Peyer's patch (tissue), 4 donors: ENCODE data around the gene HIGD2A. TPM values are rescaled to one million over a fixed set of nuclear protein-coding genes. Genes with fewer than 3 reads are reported as not detected.

Experiments used
- DNase-seq, 3 donors: peaks; one replicate each; pipeline ENCODE4 v3.0.0-alpha.2; 2017 to 2019
- H3K27ac ChIP-seq, 4 donors: fragments of 200-600 bp; sonication (generic); one replicate each; pipeline ENCODE4 v1.5.1; 2016 to 2019
- H3K27me3 ChIP-seq, 2 donors: fragments of 200-600 bp; sonication (generic); one replicate each; pipeline ENCODE4 v1.5.1; 2019
- H3K36me3 ChIP-seq, 3 donors: fragments of 200-600 bp; sonication (generic); one replicate each; pipeline ENCODE4 v1.5.1; 2016 to 2019
- H3K4me1 ChIP-seq, 4 donors: fragments of 200-600 bp; sonication (generic); one replicate each; pipeline ENCODE4 v1.5.1; 2016 to 2019
- H3K4me3 ChIP-seq, 4 donors: fragments of 200-600 bp; sonication (generic); 1 replicate in 3 of 4; 2 replicates in 1 of 4; pipeline ENCODE4 v1.5.1; 2016 to 2019; ENCODE audit warnings: mild to moderate bottlenecking in 1 of 4
- H3K9me3 ChIP-seq, 4 donors: fragments of 200-600 bp; sonication (generic); one replicate each; pipeline ENCODE4 v1.5.1; 2016 to 2019; ENCODE audit warnings: mild to moderate bottlenecking in 1 of 4
- POLR2A ChIP-seq, 2 donors: fragments of 450-650 bp; IDR thresholded peaks; one replicate each; pipeline ENCODE4 v1.5.1; 2017; ENCODE audit warnings: antibody characterized with exemption in 2 of 2, mild to moderate bottlenecking in 2 of 2, moderate library complexity in 2 of 2
- total RNA-seq, 4 donors: library from RNA; depleted of rRNA; stranded (reverse); fragments of >200 nt; gene quantifications; one replicate each; pipeline ENCODE4 v1.1.0, GENCODE V29; 2016
- TF ChIP-seq, protein P1 (sequence below), 6 experiments: fragments of 450-650 bp in 4 of 6; fragments of 200-600 bp in 2 of 6; sonication (generic) in 1 of 6; IDR thresholded peaks; one replicate each; pipeline ENCODE4 v1.5.1; 2017 to 2019; ENCODE audit warnings: antibody characterized with exemption in 6 of 6, mild to moderate bottlenecking in 3 of 6, moderate library complexity in 1 of 6

Gene HIGD2A
- total RNA-seq, 4 donors from 2014 or later, result 92.4 to 168 (median 140) TPM

DNA sequence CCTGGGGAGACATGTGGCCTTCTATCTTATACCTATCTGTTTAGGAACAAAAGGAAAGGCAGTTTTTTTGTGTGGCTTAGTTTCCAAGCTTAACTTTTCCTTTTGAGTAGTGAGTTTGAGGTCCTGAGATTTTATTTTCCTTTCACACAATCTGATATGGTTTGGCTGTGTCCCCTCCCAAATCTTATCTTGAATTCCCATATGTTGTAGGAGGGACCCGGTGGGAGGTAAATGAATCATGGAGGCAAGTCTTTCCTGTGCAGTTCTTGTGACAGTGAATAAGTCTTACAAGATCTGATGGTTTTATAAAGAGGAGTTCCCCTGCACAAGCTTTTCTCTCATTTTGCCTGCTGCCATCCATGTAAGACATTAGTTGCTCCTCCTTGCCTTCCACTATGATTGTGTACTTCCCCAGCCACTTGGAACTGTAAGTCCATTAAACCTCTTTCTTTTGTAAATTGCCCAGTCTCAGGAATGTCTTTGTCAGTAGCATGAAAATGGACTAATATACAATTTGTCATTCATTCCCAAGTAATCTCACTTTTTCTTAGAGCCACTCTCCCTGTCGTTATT is 32.5 kb downstream of the HIGD2A start:
- no peak overlapping the region for H3K4me3 ChIP-seq
- TF ChIP-seq, protein P1, sequence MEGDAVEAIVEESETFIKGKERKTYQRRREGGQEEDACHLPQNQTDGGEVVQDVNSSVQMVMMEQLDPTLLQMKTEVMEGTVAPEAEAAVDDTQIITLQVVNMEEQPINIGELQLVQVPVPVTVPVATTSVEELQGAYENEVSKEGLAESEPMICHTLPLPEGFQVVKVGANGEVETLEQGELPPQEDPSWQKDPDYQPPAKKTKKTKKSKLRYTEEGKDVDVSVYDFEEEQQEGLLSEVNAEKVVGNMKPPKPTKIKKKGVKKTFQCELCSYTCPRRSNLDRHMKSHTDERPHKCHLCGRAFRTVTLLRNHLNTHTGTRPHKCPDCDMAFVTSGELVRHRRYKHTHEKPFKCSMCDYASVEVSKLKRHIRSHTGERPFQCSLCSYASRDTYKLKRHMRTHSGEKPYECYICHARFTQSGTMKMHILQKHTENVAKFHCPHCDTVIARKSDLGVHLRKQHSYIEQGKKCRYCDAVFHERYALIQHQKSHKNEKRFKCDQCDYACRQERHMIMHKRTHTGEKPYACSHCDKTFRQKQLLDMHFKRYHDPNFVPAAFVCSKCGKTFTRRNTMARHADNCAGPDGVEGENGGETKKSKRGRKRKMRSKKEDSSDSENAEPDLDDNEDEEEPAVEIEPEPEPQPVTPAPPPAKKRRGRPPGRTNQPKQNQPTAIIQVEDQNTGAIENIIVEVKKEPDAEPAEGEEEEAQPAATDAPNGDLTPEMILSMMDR (IDR thresholded peaks at IDR 0.05), result no peak
- TF ChIP-seq POLR2A (IDR thresholded peaks at IDR 0.05), result no peak
- no peak for DNase-seq

DNA sequence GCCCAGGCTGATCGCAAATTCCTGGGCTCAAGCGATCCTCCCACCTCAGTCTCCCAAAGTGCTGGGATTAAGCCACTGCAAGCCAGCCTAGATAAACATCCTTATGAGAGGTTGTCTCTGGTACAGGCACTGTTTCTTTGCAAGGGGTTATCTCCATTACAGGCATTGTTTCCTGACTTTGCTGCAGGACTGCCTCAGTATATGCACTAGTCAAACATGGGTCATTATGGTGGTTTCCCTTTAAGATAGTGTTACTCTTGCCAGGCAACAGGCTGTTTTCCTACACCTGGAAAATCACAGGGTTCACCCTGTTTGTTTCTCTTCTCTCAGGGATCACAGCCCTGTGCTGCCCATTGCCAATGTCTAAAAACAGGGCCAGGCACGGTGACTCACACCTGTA is 35.6 kb downstream of the HIGD2A start:
- H3K4me1 ChIP-seq, result peaks cover 0 to 9% (median 0%) of the 10 kb centered on the region in 4 donors
- H3K9me3 ChIP-seq, result no peaks in the 10 kb centered on the region
- no peak for DNase-seq
- H3K36me3 ChIP-seq, result no peaks in the 10 kb centered on the region
- H3K27ac ChIP-seq, result peak overlapping the region in 2 of 4 donors; percentile 30 to 64
- no peaks in the 10 kb centered on the region for H3K27me3 ChIP-seq
- TF ChIP-seq, protein P1 (IDR thresholded peaks at IDR 0.05), result no peak
- no peak for TF ChIP-seq POLR2A (IDR thresholded peaks at IDR 0.05)
- H3K4me3 ChIP-seq, result no peak overlapping the region

More for the DNA sequence above, 32.5 kb downstream of the HIGD2A start:
- Histone ChIP-seq H3K4me1 (peaks cover 2 to 7% (median 5%) of the 10 kb centered on the region in 4 donors), H3K27me3 (no peaks in the 10 kb centered on the region), H3K27ac (no peak overlapping the region), H3K36me3 (no peaks in the 10 kb centered on the region), H3K9me3 (no peaks in the 10 kb centered on the region)

- H3K4me1 ChIP-seq, result peaks cover 0 to 9% (median 0%) of the 10 kb centered on the region in 4 donors
- H3K4me3 ChIP-seq, result no peak overlapping the region
- no peaks in the 10 kb centered on the region for H3K9me3 ChIP-seq
- H3K27ac ChIP-seq, result peak overlapping the region in 2 of 4 donors; percentile 61 to 64
- no peaks in the 10 kb centered on the region for H3K36me3 ChIP-seq
- DNase-seq, result no peak
- no peak for TF ChIP-seq POLR2A (IDR thresholded peaks at IDR 0.05)
- TF ChIP-seq, protein P1 (IDR thresholded peaks at IDR 0.05), result no peak
- H3K27me3 ChIP-seq, result no peaks in the 10 kb centered on the region
Observed at GRCh38 chr5:176425138-176425537, 36.6 kb downstream of the HIGD2A start.

- peak overlapping the region in 2 of 4 donors; percentile 61 to 64 for H3K27ac ChIP-seq
- no peak overlapping the region for H3K4me3 ChIP-seq
- H3K4me1 ChIP-seq, result peaks cover 0 to 9% (median 0%) of the 10 kb centered on the region in 4 donors
- TF ChIP-seq, protein P1 (IDR thresholded peaks at IDR 0.05), result no peak
- TF ChIP-seq POLR2A (IDR thresholded peaks at IDR 0.05), result no peak
- H3K9me3 ChIP-seq, result no peaks in the 10 kb centered on the region
- no peaks in the 10 kb centered on the region for H3K27me3 ChIP-seq
- DNase-seq, result no peak
- no peaks in the 10 kb centered on the region for H3K36me3 ChIP-seq
Observed at GRCh38 chr5:176425791-176426190, 37.2 kb downstream of the HIGD2A start.

- Histone ChIP-seq H3K4me3 (no peak overlapping the region), H3K4me1 (peaks cover 0 to 9% (median 0%) of the 10 kb centered on the region in 4 donors), H3K27ac (peak overlapping the region in 1 of 4 donors; percentile 56), H3K27me3 (no peaks in the 10 kb centered on the region), H3K9me3 (no peaks in the 10 kb centered on the region), H3K36me3 (no peaks in the 10 kb centered on the region)
- DNase-seq, result no peak
- TF ChIP-seq POLR2A (IDR thresholded peaks at IDR 0.05), result no peak
- TF ChIP-seq, protein P1 (IDR thresholded peaks at IDR 0.05), result no peak
Observed at GRCh38 chr5:176426876-176427275, 38.3 kb downstream of the HIGD2A start.
